Lung (tissue), 12 donors: ENCODE data around the gene EPB41L4A. TPM values are rescaled to one million over a fixed set of nuclear protein-coding genes. Genes with fewer than 3 reads are reported as not detected.

Source experiments
- ATAC-seq: fragments of 200-7000 bp; cut with Tn5 transposase; one replicate; pipeline ENCODE4 v1.9.1; 2020; ENCODE audit warnings: moderate number of reproducible peaks; ENCODE audit not compliant: insufficient read depth, low FRiP score
- DNase-seq, 3 donors: peaks; one replicate each; pipeline ENCODE4 v3.0.0-alpha.2; 2013 to 2017
- H3K27ac ChIP-seq, 2 donors: one replicate each; pipeline ENCODE4 v1.5.1; 2013; ENCODE audit warnings: mild to moderate bottlenecking in 2 of 2, moderate library complexity in 2 of 2, control low read depth in 1 of 2, inconsistent platforms in 1 of 2, low read depth in 1 of 2, low read length in 1 of 2
- H3K27me3 ChIP-seq, 3 donors: one replicate each; pipeline ENCODE4 v1.5.1; 2013; ENCODE audit warnings: low read length in 2 of 3; ENCODE audit not compliant: control insufficient read depth in 3 of 3, insufficient read depth in 3 of 3
- H3K36me3 ChIP-seq, 4 donors: one replicate each; pipeline ENCODE4 v1.5.1; 2013; ENCODE audit warnings: low read length in 4 of 4, mild to moderate bottlenecking in 1 of 4, moderate library complexity in 1 of 4; ENCODE audit not compliant: control insufficient read depth in 4 of 4, insufficient read depth in 4 of 4
- H3K4me1 ChIP-seq, 5 donors: one replicate each; pipeline ENCODE4 v1.5.1; 2013; ENCODE audit warnings: low read length in 5 of 5, mild to moderate bottlenecking in 2 of 5, moderate library complexity in 1 of 5; ENCODE audit not compliant: control insufficient read depth in 5 of 5, insufficient read depth in 5 of 5
- H3K4me3 ChIP-seq: one replicate; pipeline ENCODE4 v1.5.1; 2013; ENCODE audit warnings: mild to moderate bottlenecking, control low read depth, moderate library complexity
- H3K9ac ChIP-seq, 2 donors: one replicate each; pipeline ENCODE4 v1.5.1; 2013; ENCODE audit warnings: low read length in 2 of 2, control low read depth in 1 of 2; ENCODE audit not compliant: insufficient read depth in 1 of 2
- H3K9me3 ChIP-seq, 4 donors: one replicate each; pipeline ENCODE4 v1.5.1; 2013; ENCODE audit warnings: low read length in 3 of 4, mild to moderate bottlenecking in 1 of 4, moderate library complexity in 1 of 4; ENCODE audit not compliant: control insufficient read depth in 4 of 4, insufficient read depth in 3 of 4
- CTCF ChIP-seq: IDR thresholded peaks from 2 replicates; pipeline ENCODE4 v1.5.1; 2012; ENCODE audit warnings: mild to moderate bottlenecking; ENCODE audit errors: control extremely low read depth, extremely low read depth
- WGBS, 2 donors: extraction: QIAGEN DNeasy Blood & Tissue Kit; methylation state at CpG; one replicate each; pipeline ENCODE4 v1.1.7; 2013; 5-methylcytosine and 5-hydroxymethylcytosine counted together
- polyA plus RNA-seq, 2 donors: library from polyadenylated mRNA; stranded (reverse); fragments of 200-250 nt; gene quantifications; one replicate each; pipeline ENCODE4 v1.2.1, GENCODE V29; 2013
- total RNA-seq, 2 donors: library from RNA; depleted of rRNA in 1 of 2; stranded (reverse); fragments of >200 nt in 1 of 2; gene quantifications; one replicate each; pipeline ENCODE4 v1.2.1, GENCODE V29; 2014 to 2021
- donor health status: control.
- donor health status: control.
- donor health status: Bipolar disorder and iron deficiency.
- donor health status: healthy.
- donor health status: DM: yes; HTN: yes; CAD: no.

The EPB41L4A gene
- total and polyA plus RNA-seq, 4 donors, result 4.6 to 44.5 (median 14.9) TPM

DNA sequence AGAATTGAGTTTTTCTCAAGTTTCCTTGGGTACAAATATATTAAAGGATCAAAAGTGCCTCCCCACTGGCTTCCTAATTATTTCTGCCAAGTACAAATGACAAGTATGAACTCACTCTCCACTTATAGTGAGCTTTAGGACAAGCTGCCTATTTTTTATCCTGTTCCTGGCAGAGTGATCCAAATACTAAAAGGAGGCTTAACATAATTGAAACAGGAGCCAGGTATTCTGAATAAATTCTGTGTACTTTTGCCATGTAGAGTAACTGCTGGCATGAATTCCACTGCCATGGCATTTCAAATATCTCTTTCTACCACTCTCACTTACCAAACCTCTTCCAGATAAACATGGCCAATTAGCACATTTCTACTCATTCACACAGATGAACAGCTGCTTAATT, 171.1 kb downstream of the EPB41L4A start:
- Histone ChIP-seq H3K4me1 (peaks cover 0 to 15% (median 0%) of the 10 kb centered on the region in 5 donors), H3K36me3 (peaks cover 0 to 5% (median 0%) of the 10 kb centered on the region in 4 donors), H3K27me3 (no peaks in the 10 kb centered on the region), H3K9ac (no peak overlapping the region), H3K4me3 (no peak overlapping the region), H3K27ac (no peak overlapping the region), H3K9me3 (no peaks in the 10 kb centered on the region)
- ATAC-seq (no peak), DNase-seq (peak in 1 of 3 donors; percentile 16)
- no peak for TF ChIP-seq CTCF

DNA sequence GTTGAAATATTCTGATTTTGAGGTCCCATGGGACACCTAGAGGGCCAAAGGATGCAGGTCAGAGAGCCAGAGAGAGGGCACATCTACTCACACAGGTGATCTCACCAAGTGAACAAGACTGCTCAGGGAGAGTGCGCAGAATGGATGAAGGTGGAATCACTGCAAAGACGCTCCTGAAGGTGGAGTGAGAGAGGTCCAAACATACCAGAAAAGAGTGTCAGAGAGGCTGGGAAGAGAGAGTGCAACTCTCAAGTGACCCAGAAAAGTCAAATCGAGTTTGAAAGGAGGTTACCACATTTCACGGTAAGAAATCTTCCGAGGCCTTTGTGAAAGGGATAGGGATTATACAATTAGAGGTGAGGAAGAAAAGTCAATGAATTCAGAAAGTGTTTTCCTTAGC, 173.4 kb downstream of the EPB41L4A start:
- H3K9ac ChIP-seq, result no peak overlapping the region
- peaks cover 0 to 5% (median 0%) of the 10 kb centered on the region in 4 donors for H3K36me3 ChIP-seq
- no peaks in the 10 kb centered on the region for H3K9me3 ChIP-seq
- ATAC-seq (no peak), DNase-seq (no peak)
- no peak overlapping the region for H3K4me3 ChIP-seq
- H3K4me1 ChIP-seq, result peaks cover 0 to 15% (median 0%) of the 10 kb centered on the region in 5 donors
- H3K27ac ChIP-seq, result no peak overlapping the region
- 80 to 81% methylated on average over 5 of the region's 5 CpGs for WGBS, 2 donors
- no peaks in the 10 kb centered on the region for H3K27me3 ChIP-seq
- no peak for TF ChIP-seq CTCF

DNA sequence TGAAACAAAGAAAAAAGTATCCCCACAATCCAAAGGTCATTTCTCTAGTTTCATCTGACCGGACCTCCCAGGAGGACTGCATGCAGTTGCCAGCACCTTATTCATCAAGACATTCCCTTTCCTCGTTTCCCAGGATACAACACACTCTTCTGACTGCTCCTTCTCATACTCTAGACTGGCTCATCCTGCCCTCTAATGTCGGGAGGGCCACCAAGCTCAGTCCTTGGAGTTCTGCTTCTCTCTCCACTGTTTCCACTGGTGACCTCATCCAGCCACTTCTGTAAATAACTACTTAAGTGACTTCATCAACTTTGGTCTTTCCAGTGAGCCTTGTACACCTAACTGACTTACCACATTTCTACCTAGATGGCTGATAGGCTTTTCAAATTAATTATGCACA, 179.1 kb downstream of the EPB41L4A start:
- Histone ChIP-seq H3K36me3 (peaks cover 0 to 4% (median 0%) of the 10 kb centered on the region in 4 donors), H3K27ac (no peak overlapping the region), H3K4me3 (no peak overlapping the region), H3K4me1 (peaks cover 0 to 5% (median 0%) of the 10 kb centered on the region in 5 donors), H3K27me3 (no peaks in the 10 kb centered on the region), H3K9ac (no peak overlapping the region), H3K9me3 (no peaks in the 10 kb centered on the region)
- TF ChIP-seq CTCF, result no peak
- WGBS, 2 donors, result 67 to 73% methylated on average over 3 of the region's 3 CpGs
- ATAC-seq (no peak), DNase-seq (peak; percentile 32 to 53 (median 51))

DNA sequence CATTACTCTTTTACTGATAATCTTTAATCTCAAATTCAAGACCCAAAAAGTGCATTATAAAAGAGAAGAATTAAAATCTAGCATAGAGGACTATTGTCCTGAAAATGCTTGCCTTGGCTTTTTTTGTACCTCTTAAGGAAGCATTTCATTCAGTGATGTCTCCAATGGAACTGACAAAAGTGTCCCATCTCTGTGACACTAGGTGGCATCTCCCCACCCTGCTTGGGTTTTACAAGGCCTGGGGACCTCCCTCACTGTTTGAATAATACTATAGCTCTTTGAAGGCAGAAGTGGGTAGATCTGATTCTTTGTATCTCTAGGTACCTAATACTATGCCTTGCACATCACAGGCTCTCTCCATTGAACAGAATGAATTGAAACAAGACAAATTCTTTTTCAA, 180.6 kb downstream of the EPB41L4A start:
- Histone ChIP-seq H3K36me3 (peaks cover 0 to 4% (median 1%) of the 10 kb centered on the region in 4 donors), H3K9ac (no peak overlapping the region), H3K9me3 (no peaks in the 10 kb centered on the region), H3K27me3 (no peaks in the 10 kb centered on the region), H3K27ac (no peak overlapping the region), H3K4me3 (no peak overlapping the region), H3K4me1 (peaks cover 0 to 5% (median 0%) of the 10 kb centered on the region in 5 donors)
- DNase-seq (no peak), ATAC-seq (no peak)
- no peak for TF ChIP-seq CTCF
